Cerebellar cortex (tissue), 1 donor: Measurements from ENCODE around the gene PAN3.

Source experiments
- DNase-seq: peaks from one replicate; pipeline ENCODE4 v3.0.0-alpha.2; 2015; ENCODE audit warnings: low spot score

The PAN3 gene

GRCh38 chr13:28301839-28302238, 163.5 kb downstream of the PAN3 start:
- DNase-seq = no peak

DNA sequence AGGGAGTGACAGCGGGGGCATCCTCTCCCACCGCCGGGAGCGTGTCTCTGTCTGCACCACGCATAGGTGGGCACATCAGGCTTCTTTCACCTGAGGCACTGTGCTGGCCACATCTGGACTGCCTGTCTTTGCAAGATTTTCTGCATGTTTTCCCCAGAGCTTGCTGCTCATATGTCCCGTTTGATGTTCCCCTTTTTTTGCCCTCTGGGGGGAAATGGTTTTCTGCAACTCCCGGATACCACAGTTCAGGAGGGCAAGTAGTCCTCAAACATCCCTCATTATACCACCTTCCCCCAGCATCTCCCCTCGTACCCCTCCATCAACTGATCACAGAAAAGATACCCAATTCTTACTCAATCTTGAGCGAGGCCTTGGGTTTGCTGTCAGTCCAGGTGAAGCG, 168.0 kb downstream of the PAN3 start:
- DNase-seq = no peak

GRCh38 chr13:28313579-28313978, 175.2 kb downstream of the PAN3 start:
- no peak for DNase-seq

GRCh38 chr13:28314879-28315278, 176.5 kb downstream of the PAN3 start:
- DNase-seq = no peak

DNA sequence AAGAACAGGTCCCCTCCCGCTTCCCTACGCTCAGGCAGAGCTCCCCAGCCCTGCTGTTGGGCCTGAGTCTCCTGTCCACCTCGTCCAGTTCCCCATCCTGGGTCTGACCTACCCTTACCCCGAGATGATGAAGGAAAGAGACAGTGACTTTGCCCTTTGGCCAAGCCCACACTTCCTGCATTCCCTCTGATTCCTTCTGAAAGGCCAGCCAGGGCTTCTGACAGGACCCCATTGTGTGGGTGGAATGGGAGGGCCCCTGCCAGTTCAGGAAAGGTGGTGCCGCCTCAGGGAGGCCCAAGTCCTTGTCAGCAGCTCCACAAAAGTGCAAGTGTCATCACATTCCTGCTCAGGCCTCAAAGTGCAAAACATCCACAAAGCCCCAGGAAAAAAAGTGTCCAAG, 177.8 kb downstream of the PAN3 start:
- DNase-seq = no peak

- DNase-seq = no peak
These were observed 178.5 kb downstream of the PAN3 start for GRCh38 chr13:28316836-28317235.

- DNase-seq = no peak
These were observed 180.2 kb downstream of the PAN3 start for GRCh38 chr13:28318496-28318895.

GRCh38 chr13:28319528-28319927, 181.2 kb downstream of the PAN3 start:
- DNase-seq = no peak

GRCh38 chr13:28320209-28320608, 181.9 kb downstream of the PAN3 start:
- no peak for DNase-seq

DNA sequence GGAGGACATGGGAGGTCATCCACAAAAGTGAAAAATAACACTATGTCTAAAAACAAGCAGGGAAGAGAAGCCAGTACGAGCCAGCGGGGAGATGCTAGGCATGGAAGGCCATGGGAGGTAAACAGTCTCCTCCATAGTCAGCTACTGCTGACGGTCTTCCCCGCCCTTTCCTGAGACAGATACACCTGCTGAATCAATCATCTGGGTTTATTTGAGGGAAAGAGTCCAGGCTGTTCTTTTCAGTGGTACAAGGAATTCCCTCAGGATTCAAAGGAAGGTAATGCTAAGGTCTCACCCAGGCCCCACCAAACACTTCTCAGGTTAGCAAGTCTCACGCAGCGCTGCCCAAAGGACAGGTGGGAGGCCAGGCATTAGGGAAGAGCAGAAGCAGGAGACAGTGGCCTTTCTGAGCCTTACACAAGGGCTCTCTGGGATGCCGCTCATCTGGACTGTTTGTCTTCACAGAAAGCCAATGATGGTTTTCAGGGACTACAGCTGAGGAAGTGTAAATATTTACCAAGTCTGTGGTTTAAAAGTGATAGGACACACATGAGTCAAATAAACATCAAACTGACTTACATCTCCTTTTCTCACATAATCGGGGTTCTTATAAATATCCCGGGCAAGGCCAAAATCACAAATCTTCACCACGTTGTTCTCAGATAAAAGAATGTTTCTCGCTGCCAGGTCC, 182.7 kb downstream of the PAN3 start:
- DNase-seq = no peak

DNA sequence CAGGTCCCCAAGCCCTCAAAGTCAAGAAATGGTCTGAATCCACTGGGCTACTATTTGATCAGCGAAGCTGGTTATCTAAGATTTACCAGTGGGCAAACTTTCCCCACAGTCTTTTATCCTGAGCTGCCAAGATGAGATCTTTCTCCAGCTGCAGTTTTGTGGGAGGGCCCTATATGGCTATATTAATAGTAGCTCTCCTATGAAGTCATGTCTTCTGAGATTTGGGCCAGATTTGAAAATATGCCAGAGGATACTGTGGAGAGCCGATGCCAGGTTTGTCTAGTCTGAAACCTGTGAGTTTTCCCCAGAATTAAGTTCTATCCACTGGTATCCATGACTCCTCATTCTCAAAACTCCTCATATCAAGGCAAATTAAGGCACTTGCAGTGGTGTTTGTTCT, 183.4 kb downstream of the PAN3 start:
- no peak for DNase-seq

- no peak for DNase-seq
These were observed 184.0 kb downstream of the PAN3 start for GRCh38 chr13:28322256-28322905.

GRCh38 chr13:28324181-28324789, 185.9 kb downstream of the PAN3 start:
- DNase-seq = peak; percentile 72

DNA sequence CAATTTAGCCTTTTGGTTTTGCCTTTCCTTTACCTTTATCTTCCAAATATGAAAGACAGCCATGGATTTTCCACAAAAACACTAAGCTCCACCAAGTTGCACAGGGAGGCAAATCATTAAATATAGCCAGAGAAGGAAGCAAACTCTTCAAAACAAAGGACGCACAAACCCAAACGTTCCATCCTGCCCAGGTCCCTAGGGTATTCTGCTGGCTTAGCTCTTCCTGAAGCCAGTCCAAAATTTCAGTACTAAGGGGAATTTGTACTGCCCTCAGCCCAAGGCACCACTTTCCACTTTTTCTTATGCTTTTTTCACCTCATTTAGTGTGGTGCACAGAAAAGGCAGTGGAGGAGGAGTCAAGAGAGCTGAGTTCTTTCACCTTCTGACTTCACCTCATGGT, 186.7 kb downstream of the PAN3 start:
- no peak for DNase-seq

GRCh38 chr13:28326056-28326455, 187.7 kb downstream of the PAN3 start:
- no peak for DNase-seq

DNA sequence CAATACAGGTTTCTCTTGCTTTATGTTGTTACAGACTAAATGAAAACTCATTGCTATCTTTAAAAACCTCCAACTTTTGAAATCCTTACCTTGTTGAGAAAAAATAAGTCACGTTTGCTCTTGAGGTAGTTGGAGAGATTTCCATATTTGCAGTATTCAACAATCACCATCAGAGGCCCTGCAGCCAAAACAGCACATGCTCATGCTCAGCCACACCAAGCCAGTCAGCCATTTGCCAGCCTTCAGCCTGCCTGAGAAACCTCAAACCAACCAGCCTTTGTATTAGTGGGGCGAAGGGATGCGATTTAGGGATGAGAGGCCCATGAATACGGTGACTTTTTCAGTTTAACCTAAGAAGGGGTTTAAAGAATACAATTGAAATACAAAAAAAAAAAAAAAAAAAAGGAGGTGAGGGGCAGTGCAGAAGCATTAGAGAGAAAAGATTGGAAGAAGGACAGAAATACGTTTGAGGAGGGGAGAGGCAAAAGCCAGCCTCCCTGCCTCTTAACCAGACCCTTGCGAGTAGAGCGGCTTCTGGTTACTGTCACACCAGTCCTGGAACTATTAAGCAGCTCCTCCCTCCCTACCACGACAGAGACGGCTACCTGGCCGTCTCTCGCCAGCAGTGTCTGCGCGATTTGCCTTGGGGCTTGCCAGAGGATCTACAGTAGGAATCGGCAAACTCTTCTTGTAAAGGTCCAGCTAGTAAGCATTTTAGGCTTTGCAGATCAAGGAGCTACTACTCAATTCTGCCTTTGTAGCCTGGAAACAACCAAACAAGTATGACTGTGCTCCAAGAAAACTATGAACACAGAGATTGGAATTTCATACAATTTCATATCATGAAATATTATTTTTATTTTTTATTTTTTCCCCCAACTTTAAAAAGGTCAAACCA, 189.3 kb downstream of the PAN3 start:
- DNase-seq = no peak

DNA sequence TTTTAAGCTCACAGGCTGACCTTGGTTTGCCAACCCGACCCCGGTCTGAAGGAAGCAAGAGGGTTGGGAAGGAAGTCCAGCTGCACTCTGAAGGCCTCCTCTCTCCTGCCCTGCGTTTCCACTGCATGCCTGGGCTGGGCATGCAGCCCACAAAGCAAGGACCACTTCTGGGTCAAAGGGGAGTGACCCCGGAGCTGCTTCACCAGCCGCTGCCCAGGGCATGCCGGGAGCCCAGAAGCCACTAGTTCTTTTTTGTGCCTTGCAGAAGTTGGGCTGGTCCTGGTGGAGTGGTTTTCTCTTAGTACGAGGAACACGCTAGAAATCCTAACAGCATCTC, 189.9 kb downstream of the PAN3 start:
- no peak for DNase-seq

GRCh38 chr13:28329395-28330158, 191.2 kb downstream of the PAN3 start:
- no peak for DNase-seq

GRCh38 chr13:28333204-28333881, 195.0 kb downstream of the PAN3 start:
- no peak for DNase-seq

DNA sequence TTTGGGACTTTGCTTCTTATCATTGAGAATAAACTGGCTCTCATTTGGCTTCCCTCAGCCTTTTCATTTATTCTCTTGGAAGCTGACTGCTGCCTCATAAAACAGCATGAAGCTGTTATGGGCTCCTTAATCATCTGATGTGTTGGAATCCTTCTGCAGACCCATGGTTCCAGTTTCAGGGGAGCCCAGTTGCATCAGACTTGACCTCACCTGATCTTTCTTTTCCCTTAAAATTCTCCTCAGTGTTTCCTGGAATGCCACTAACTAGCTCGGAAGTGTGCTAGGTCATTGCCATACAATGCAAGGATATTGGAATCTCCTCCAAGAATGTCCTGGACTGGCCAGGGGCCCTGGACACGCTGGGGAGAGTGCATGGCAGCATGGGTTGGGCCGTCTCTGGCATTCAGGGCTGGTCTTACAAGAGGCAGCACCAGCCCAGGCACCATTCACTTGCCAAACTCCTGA, 197.9 kb downstream of the PAN3 start:
- DNase-seq = no peak
